Retina (tissue), 1 donor: ENCODE results near the gene SWT1.

Experiments
- DNase-seq: peaks from one replicate; pipeline ENCODE4 v3.0.0-alpha.2; 2016

Gene SWT1

DNA sequence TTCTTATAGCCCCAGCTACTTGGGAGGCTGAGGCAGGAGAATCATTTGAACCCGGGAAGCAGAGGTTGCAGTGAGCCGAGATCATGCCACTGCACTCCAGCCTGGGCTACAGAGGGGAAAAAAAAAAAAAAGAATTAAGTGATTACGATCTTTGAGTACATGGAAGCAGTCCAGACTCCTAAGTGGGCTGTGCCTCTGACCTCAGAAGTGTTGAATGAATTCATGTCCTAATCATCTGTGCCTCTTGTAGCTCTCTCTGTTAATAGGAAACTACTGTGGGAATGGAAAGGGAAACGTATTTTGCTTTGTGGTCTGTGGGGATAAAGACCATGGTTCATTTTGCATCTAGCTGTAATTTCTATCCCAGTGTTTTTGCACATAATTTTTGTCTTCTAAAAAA, 168.4 kb downstream of the SWT1 start:
- no peak for DNase-seq

DNA sequence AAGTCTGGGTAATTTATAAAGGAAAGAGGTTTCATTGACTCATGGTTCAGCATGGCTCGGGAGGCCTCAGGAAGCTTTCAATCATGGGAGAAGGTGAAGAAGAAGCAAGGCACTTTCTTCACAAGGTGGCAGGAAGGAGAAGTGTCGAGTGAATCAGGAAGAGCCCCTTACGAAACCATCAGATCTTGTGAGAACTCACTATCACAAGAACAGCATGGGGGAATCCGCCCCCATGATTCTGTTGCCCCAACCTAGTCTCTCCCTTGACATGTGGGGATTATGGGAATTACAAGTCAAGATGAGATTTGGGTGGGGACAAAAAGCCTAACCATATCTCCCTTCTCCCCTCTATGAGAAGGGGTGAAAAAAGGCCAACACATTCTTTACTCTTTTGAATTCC, 171.3 kb downstream of the SWT1 start:
- no peak for DNase-seq

DNA sequence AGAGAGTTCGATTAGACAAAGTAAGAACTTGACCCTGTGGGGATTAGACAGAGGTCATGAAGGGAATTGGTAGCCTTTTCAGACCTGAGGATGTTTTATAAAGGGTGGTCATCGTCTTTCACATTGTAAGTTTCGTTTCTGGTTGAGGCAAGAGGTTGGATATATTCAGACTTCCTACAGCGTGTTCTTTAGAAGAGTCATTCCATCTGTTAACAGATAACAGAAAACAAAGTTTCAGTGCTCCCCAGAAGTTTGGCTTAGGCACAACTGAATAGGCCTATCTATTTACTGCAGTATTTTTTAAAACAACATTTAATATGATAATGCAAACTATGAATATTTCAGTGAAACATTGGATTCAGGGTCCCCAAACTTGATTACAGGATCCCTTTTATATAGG, 177.2 kb downstream of the SWT1 start:
- no peak for DNase-seq

DNA sequence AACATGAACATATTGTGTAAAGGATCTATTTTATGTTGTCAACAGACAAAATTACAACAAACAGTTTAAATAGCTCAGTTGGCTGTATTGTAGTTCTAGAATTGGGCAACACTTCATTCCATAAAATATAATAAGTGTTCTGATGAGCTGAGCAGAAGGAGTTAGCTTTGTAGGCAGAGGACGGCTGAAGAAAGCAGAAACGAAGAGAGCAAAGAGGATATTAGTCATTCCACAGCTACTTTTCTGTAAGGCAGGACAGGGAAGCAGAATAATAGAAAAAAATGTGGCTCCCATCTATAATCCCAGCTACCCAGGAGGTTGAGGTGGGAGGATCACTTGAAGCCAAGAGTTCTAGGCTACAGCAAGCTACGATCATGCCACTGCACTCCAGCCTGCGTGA, 180.3 kb downstream of the SWT1 start:
- DNase-seq: no peak

DNA sequence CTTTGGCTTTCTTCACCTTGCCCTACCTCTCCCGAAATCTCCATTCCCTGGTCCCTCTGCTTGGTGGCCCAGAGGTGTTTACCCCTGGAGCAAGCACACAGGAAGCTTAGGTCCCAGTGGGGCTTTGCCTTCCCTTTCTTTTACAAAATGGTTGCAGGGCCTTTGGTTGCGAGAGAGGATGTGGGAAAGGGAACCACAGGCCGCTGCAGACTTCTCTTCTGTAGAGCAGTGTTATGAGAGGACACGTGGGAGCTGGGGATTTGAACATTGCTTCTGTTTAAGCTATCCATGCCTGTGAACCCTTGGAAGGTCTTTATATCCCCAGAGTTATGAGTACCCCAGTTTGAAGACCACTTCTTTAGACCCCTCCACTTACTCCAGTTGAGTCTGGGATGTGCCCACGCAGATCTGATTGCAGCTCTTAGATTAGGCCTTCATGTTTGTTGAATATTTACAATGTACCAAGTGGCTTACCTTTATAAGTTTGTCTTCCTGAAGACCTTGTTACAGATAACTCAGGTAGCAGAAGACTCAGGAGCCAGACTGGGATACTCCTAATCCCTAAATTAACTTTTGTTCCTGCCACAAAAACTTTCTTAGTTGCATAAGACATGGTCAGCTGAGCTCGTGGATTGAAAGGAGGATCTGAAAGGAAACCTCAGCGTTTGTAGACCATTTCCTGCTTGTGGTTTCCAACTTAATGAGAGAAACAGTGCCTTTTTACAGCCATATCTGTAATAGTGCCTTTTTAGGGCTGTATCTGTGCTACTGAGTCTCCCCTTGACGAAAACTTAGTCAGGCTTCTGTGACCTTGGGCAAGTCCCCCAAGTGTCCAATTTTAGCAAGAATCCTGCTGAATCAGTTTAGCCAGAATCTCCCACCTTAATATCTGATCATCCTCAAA, 182.0 kb downstream of the SWT1 start:
- no peak for DNase-seq

DNA sequence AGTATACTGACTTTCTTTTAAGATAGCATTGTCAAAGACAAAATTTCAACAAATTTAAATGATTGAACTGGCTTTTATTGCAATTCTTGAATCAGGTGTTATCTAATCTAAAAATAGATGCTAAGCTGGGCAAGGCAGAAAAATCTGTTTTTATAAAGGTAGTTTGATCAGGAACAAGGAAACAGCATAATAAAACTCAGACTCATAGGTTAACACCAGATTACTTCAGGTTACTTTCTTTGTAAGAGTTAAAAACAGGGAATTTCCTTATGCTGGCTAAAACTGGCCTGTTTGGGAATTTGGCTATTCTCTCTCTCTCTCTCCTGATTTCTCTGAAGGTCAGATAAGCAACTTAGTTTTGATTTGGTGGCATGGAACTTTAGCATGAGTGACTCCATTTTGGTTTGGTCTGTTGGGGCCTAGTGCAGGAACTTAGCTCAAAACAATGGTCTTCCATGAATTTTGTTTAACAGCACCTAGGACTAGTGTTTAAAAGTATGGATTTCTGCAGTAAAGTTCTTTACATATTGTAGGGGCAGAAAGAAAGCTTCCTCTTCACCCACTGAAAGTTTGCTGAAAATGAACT, 184.3 kb downstream of the SWT1 start:
- no peak for DNase-seq
